Panc1 (cell line): ENCODE results near the gene PDPK1.

ENCODE experiments used
- CTCF ChIP-seq: fragments of 450-650 bp; IDR thresholded peaks from 2 replicates; pipeline ENCODE4 v1.5.1; 2017; ENCODE audit warnings: mild to moderate bottlenecking
- POLR2AphosphoS5 ChIP-seq: IDR thresholded peaks from 2 replicates; pipeline ENCODE4 v1.6.1; 2012; ENCODE audit warnings: mild to moderate bottlenecking, low read depth, low read length, moderate library complexity
- TCF7L2 ChIP-seq: IDR thresholded peaks from 2 replicates; pipeline ENCODE4 v1.6.1; 2011; ENCODE audit warnings: mild to moderate bottlenecking, low read depth, low read length, inconsistent platforms

- TF ChIP-seq CTCF (no peak), POLR2AphosphoS5 (no peak), TCF7L2 (no peak)
Observed at GRCh38 chr16:2497695-2498484, 39.9 kb upstream of the PDPK1 start.
